GM12872 (cell line): ENCODE measurements around the gene GJB3.

ENCODE experiments used
- TF ChIP-seq, protein P1 (sequence below): IDR thresholded peaks from 3 replicates; pipeline ENCODE4 v1.5.1; 2011; ENCODE audit warnings: low read depth, mild to moderate bottlenecking, low read length, moderate library complexity; ENCODE audit not compliant: insufficient read depth

Gene GJB3

DNA sequence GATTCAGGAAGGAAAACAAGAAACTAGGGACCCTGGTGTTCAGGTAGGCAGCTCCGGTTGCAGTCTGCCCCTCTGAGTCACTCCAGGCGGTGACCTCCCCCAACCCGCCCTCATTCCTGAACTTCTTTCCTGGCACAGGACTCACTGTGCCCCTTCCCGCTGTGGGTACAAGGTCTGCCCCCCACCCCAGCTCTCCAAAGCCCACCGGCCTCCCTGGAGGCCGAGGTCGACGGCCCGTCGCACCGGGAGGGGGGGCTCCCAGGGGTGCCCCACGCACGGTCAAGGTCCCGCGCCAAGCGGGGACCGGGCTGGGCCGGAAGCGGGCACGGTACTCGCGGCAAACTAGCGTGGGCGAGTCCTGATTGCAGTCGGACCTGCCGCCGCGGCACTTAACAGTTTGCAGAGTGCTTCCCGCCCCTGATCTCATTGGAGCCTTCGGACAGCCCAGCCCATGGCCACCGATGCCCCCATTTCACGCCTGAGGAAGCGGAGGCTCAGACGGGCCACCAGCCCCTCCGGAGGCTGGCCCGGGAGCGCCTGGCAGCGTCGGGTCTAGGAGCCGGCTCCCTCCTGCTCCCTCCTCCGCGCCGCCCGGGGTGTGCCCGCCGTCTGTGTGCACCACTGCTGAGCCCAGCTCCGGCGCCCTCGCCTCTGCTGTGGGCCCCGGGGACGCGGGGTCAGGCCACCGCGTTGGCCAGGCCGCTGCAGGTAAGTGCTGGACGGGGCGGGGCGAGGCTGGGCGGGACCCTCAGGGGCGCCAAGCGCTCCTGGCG, at the start of gene GJB3:
Gene GJB3, plus strand, starts transcription at position 144 of the 773 bp plus-strand sequence. CDS start 3,549 bp downstream, outside the sequence.
- TF ChIP-seq, protein P1, sequence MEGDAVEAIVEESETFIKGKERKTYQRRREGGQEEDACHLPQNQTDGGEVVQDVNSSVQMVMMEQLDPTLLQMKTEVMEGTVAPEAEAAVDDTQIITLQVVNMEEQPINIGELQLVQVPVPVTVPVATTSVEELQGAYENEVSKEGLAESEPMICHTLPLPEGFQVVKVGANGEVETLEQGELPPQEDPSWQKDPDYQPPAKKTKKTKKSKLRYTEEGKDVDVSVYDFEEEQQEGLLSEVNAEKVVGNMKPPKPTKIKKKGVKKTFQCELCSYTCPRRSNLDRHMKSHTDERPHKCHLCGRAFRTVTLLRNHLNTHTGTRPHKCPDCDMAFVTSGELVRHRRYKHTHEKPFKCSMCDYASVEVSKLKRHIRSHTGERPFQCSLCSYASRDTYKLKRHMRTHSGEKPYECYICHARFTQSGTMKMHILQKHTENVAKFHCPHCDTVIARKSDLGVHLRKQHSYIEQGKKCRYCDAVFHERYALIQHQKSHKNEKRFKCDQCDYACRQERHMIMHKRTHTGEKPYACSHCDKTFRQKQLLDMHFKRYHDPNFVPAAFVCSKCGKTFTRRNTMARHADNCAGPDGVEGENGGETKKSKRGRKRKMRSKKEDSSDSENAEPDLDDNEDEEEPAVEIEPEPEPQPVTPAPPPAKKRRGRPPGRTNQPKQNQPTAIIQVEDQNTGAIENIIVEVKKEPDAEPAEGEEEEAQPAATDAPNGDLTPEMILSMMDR = no peak

DNA sequence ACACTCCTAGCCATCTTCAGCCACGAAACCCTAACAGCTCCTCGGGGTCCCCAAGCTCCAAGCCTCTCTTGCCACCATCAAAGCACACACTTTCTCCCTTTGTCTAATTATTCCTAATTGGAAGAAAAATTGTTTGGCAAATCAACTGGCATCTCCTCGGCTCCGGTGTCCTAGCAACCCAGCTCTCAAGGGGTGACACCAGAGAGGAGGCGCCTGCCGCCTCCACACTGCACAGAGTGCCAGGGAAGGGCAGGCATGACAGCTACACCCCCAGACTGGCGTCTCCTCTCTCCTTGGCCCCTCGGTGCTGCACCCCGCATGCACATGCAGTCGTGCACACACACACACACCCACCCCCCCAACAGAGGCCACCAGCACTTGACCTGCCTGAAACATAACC, 44.3 kb upstream of the GJB3 start:
- TF ChIP-seq, protein P1 = no peak

DNA sequence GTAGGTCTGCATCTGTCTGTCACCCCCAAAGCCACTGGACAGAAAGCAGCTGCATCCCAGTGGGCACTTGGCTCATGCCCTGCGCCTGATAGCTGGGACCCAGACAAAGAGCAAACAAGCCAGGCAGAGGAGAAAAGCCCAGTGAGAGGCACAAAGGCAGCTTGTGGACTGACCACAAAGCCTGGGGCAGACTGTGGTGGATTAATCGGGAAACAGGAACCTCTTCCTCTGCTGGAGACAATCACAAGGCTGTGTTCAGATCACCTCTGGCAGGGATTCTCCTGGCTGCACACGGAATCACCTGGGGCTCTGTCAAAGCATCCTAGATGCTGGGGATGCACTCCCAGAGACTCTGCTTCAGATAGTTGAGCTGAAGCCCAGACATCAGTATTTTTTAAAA, 41.4 kb upstream of the GJB3 start:
- TF ChIP-seq, protein P1 = no peak

DNA sequence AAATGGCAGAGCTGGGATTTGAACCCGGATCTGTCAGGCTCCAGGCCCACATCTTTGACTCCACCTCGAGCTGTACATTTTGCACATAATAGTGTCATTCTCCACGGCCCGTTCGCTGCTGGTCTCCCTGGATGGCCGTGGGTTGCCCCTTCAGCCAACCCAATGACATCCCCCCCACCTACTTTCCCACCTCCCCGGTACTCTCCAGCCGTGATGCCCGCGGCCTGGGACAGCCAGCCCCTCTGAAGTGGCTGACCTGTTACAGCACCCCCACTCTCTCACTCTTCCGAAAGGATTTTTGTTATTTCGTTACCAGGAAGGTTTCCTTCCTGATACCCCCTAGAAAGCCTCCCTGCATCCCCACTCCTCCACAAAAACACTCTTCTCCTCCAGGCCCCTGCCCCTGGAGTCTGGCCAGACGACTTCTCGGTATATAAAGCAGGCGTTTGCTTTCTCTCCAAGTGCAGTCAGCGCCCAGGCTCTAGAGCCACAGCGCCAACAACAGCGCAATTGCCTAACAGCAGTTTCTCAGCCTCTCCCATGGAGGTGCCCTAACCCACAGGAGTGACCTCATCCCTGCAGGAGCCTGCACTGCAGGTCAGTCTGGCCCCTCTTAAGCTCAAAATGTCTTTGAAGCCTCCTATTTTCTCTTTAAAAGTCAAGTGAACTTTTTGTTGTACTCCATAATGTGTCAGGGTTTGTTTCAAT, 40.7 kb upstream of the GJB3 start:
- TF ChIP-seq, protein P1 = no peak

DNA sequence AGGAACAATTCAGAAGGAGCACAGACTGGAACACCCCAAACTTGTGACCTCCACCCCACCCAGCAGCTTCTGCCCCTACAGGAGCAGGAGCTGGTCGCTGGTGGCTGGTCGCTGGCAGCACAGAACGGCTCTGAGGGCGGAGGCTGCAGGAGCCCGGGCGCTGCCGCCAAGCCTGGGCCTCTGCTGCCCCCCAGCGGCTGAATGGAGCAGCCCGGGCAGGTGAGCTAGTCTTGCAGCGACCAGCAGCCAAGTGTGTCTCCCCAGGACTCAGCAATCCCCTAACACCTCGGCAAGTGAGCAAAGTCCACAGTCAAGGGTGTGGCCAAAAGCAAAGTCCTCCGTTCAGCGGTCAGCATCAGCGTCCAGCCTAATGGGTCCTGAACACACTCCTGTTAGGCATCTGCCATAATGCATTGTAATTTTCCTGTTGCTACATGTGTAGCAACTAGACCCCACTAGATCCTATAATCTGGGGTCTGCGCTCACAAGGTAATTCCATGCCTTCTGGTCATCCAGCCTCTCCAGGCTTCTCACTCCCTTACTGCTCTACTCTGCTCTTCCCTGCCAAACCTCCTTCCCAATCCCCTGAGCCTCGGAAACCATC, 38.2 kb upstream of the GJB3 start:
- TF ChIP-seq, protein P1 = peak; percentile 98

DNA sequence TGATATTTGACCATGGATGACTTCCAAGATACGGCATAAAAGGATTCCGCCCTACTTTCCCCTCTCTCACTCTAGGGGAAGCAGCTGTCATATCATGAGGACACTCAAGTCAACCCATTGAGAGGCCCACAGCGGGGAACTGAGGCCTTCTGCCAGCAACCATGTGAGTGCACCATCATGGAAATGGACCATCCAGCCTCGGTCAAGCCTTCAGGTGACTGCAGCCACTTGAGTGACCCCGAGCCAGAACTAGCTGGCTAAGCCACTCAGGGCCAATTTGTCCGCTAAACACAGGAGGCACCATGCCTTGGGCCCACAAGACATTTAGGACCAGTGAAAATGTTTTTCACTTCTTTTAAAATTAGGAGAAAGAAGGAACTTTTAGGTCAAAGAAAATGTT, 37.2 kb upstream of the GJB3 start:
- TF ChIP-seq, protein P1 = no peak

DNA sequence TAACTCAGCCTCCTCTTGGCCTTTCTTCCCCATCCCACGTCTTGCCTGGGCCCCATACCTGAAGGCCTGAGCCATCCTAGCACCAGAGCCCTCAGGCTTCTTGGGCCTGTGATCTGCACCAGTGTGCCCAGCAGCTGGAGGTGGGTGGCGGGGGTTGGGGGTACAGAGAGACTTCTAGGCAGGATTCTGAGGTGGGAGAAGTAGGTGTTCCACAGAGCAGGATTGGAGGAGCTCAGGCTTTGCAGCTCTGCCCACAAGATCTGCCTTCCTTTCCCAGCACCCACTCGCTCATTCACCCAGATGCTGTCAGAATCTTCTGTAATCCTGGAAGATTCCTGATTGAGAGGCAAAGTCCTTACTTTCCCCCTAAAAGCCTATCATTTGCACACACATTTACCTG, 36.2 kb upstream of the GJB3 start:
- TF ChIP-seq, protein P1 = no peak
